ENCODE results near the gene SLC17A4.

Gene SLC17A4

GRCh38 chr6:25753079-25753478 is 1.5 kb upstream of the SLC17A4 start:
- no peak for DNase-seq

- no peak for DNase-seq
Measured at GRCh38 chr6:25755483-25755882, 941 bp downstream of the SLC17A4 start.

- no peak for DNase-seq
Measured at GRCh38 chr6:25756382-25757363, 2.1 kb downstream of the SLC17A4 start.

GRCh38 chr6:25757936-25758642 is 3.5 kb downstream of the SLC17A4 start:
- no peak for DNase-seq

- DNase-seq, result no peak
Measured at GRCh38 chr6:25764611-25765010, 10.1 kb downstream of the SLC17A4 start.

- no peak for DNase-seq
Measured at GRCh38 chr6:25768566-25768965, 14.0 kb downstream of the SLC17A4 start.

GRCh38 chr6:25769983-25770382 is 15.4 kb downstream of the SLC17A4 start:
- no peak for DNase-seq

GRCh38 chr6:25774120-25774715 is 19.7 kb downstream of the SLC17A4 start:
- no peak for DNase-seq

- no peak for DNase-seq
Measured at GRCh38 chr6:25777031-25777430, 22.5 kb downstream of the SLC17A4 start.

GRCh38 chr6:25777856-25778649 is 23.5 kb downstream of the SLC17A4 start:
- DNase-seq, result no peak

- DNase-seq, result no peak
Measured at GRCh38 chr6:25781134-25781533, 26.6 kb downstream of the SLC17A4 start.

- no peak for DNase-seq
Measured at GRCh38 chr6:25787428-25787827, 32.9 kb downstream of the SLC17A4 start.

- DNase-seq, result no peak
Measured at GRCh38 chr6:25788305-25788922, 33.9 kb downstream of the SLC17A4 start.

GRCh38 chr6:25789475-25789874 is 34.9 kb downstream of the SLC17A4 start:
- no peak for DNase-seq

- no peak for DNase-seq
Measured at GRCh38 chr6:25792016-25792415, 37.5 kb downstream of the SLC17A4 start.

GRCh38 chr6:25793970-25794369 is 39.4 kb downstream of the SLC17A4 start:
- DNase-seq, result no peak

GRCh38 chr6:25794784-25795183 is 40.2 kb downstream of the SLC17A4 start:
- no peak for DNase-seq

- no peak for DNase-seq
Measured at GRCh38 chr6:25801436-25801835, 46.9 kb downstream of the SLC17A4 start.

- no peak for DNase-seq
Measured at GRCh38 chr6:25804804-25805203, 50.3 kb downstream of the SLC17A4 start.

GRCh38 chr6:25815194-25815593 is 60.7 kb downstream of the SLC17A4 start:
- no peak for DNase-seq

GRCh38 chr6:25816252-25816651 is 61.7 kb downstream of the SLC17A4 start:
- no peak for DNase-seq

- DNase-seq, result no peak
Measured at GRCh38 chr6:25821341-25821740, 66.8 kb downstream of the SLC17A4 start.

Measured in T1000 (cell line).